ENCODE results near the gene MAPK8IP1.

The MAPK8IP1 gene

GRCh38 chr11:45846974-45847910 is 38.2 kb upstream of the MAPK8IP1 start, which contains the start of gene CRY2:
CRY2 (plus strand) TSS chr11:45847475; CDS start chr11:45847491, 16 bp downstream.
- TF ChIP-seq, protein P1, sequence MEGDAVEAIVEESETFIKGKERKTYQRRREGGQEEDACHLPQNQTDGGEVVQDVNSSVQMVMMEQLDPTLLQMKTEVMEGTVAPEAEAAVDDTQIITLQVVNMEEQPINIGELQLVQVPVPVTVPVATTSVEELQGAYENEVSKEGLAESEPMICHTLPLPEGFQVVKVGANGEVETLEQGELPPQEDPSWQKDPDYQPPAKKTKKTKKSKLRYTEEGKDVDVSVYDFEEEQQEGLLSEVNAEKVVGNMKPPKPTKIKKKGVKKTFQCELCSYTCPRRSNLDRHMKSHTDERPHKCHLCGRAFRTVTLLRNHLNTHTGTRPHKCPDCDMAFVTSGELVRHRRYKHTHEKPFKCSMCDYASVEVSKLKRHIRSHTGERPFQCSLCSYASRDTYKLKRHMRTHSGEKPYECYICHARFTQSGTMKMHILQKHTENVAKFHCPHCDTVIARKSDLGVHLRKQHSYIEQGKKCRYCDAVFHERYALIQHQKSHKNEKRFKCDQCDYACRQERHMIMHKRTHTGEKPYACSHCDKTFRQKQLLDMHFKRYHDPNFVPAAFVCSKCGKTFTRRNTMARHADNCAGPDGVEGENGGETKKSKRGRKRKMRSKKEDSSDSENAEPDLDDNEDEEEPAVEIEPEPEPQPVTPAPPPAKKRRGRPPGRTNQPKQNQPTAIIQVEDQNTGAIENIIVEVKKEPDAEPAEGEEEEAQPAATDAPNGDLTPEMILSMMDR (IDR thresholded peaks at IDR 0.05; ENCODE audit: low read depth, low read length), result no peak
- peak within 1 kb of the TSS; percentile 82 to 90 for H3K4me3 ChIP-seq (replicated peaks in 1 of 2; ENCODE audit: low read depth in 2 of 2, low read length in 2 of 2)
- DNase-seq (ENCODE audit: low read depth in 2 of 2), result peak; percentile 99

- TF ChIP-seq, protein P1 (IDR thresholded peaks at IDR 0.05; ENCODE audit: low read depth, low read length), result peak; percentile 22
- DNase-seq (ENCODE audit: low read depth in 2 of 2), result peak; percentile 62 to 78
- H3K4me3 ChIP-seq (replicated peaks in 1 of 2; ENCODE audit: low read depth in 2 of 2, low read length in 2 of 2), result peak overlapping the region; percentile 82 to 90
Measured at GRCh38 chr11:45847911-45848316, 37.5 kb upstream of the MAPK8IP1 start.

- TF ChIP-seq, protein P1 (IDR thresholded peaks at IDR 0.05; ENCODE audit: low read depth, low read length), result no peak
Measured at GRCh38 chr11:45848654-45849081, 36.8 kb upstream of the MAPK8IP1 start.

DNA sequence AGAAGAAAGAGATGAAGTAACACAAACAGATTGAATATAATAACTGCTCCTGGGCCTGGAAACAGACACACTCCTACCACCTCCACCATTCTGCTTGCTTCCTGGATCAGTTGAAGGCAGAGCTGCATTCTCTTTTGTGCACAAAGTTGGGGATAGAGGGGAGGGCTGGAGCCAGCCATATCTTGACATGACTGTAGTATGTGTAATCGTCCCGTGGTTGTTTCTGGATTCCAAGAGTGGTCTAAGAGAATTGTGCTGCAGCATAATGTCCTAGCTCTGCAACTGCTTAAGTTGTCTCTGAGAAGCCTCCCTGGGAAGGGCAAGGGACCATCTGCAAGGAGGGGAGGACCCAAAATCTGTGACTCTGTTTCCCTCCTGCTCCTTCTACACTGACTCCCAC is 35.0 kb upstream of the MAPK8IP1 start:
- TF ChIP-seq, protein P1 (IDR thresholded peaks at IDR 0.05; ENCODE audit: low read depth, low read length), result no peak
- H3K4me3 ChIP-seq (replicated peaks in 1 of 2; ENCODE audit: low read depth in 2 of 2, low read length in 2 of 2), result no peak overlapping the region
- DNase-seq (ENCODE audit: low read depth in 2 of 2), result peak; percentile 35 to 40

More at GRCh38 chr11:45848654-45849081, 36.8 kb upstream of the MAPK8IP1 start:
- H3K4me3 ChIP-seq (replicated peaks in 1 of 2; ENCODE audit: low read depth in 2 of 2, low read length in 2 of 2), result peak overlapping the region in 1 of 2 donors; percentile 90
- no peak for DNase-seq (ENCODE audit: low read depth in 2 of 2)

GRCh38 chr11:45851228-45851627 is 34.2 kb upstream of the MAPK8IP1 start:
- no peak overlapping the region for H3K4me3 ChIP-seq (replicated peaks in 1 of 2; ENCODE audit: low read depth in 2 of 2, low read length in 2 of 2)
- no peak for DNase-seq (ENCODE audit: low read depth in 2 of 2)
- TF ChIP-seq, protein P1 (IDR thresholded peaks at IDR 0.05; ENCODE audit: low read depth, low read length), result no peak

DNA sequence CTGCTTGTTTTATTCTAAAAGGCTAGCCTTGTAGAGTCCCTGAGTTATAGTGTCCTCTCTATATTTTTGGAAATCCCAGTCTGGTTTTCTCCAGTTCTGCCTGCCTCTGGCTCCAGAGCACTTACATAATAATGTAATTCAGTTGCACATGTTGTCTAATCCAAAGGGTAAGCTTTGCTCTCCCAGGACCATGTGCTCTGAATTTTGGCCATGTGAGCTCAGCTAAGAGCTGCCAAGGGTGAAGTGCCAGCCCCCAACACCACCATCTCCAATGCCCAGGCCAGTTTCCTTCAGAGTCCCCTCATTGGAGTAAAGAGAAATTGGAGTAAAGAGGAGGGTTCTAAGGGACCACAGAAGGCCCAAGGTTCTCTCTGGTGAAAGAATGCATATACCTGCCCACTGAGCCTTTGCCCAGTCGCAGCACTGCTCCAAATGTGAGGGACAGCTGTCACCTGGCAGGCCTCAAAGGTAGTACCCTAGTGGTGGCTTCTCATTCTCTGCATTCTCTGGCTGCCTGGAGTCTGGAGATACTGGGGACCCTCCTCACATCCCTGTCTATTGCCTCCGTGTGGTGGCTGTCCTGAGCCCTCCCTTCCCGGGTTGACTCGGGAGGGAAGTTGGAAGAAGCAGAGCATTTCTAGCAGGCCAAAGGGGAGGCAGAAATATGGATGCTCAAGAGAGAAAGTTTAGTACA is 33.3 kb upstream of the MAPK8IP1 start:
- TF ChIP-seq, protein P1 (IDR thresholded peaks at IDR 0.05; ENCODE audit: low read depth, low read length), result no peak
- no peak overlapping the region for H3K4me3 ChIP-seq (replicated peaks in 1 of 2; ENCODE audit: low read depth in 2 of 2, low read length in 2 of 2)
- no peak for DNase-seq (ENCODE audit: low read depth in 2 of 2)

All from cardiac fibroblast (primary cell).